GM19351 (cell line): ENCODE data around the gene IRX1.

ENCODE experiments used
- ATAC-seq: cut with Tn5 transposase; IDR thresholded peaks from one replicate; pipeline ENCODE4 v1.9.1; 2021; ENCODE audit warnings: mild to moderate bottlenecking, moderate library complexity; ENCODE audit not compliant: unreplicated experiment

Gene IRX1

DNA sequence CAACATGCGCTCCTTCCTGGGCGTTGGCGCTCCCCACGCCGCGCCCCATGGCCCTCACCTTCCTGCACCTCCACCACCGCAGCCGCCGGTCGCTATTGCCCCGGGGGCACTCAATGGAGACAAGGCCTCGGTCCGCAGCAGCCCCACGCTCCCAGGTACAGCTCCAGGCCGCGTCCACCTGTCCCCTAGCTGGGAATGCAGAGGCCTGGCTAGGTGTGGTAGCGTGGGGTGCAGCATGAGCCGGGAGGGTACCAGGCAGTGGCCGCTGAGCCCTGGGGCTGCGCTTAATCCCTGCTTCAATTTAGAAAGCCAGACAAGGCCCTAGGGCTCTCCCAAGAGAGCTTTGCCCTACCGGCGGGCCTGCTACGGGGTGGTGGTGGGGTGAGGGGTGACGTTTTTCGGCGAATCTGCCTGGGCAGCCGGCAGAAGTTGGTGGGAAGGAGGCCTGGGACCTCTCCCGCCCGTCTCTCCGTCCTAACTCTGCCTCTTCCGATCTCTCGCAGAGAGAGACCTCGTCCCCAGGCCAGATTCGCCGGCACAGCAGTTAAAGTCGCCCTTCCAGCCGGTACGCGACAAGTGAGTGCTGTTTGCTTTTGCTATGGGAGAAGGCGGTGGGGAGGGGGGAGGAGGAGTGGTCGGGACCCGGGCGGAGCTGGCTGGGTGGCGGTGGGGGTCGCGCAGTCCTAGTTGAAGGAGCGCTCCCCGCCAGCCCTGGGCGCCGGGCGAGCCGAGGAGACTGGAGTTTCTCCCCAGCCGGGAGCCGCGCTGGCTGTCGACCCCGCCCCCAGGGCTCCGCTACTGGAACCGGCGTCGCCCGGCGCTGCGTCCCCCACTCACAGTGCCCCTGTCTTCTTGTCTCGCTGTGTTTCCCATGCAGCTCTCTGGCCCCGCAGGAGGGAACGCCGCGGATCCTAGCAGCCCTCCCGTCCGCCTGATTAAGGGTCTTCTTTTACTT is 4.8 kb downstream of the IRX1 start:
- no peak for ATAC-seq

- ATAC-seq, result no peak
Measured at GRCh38 chr5:3601061-3601710, 5.6 kb downstream of the IRX1 start.

DNA sequence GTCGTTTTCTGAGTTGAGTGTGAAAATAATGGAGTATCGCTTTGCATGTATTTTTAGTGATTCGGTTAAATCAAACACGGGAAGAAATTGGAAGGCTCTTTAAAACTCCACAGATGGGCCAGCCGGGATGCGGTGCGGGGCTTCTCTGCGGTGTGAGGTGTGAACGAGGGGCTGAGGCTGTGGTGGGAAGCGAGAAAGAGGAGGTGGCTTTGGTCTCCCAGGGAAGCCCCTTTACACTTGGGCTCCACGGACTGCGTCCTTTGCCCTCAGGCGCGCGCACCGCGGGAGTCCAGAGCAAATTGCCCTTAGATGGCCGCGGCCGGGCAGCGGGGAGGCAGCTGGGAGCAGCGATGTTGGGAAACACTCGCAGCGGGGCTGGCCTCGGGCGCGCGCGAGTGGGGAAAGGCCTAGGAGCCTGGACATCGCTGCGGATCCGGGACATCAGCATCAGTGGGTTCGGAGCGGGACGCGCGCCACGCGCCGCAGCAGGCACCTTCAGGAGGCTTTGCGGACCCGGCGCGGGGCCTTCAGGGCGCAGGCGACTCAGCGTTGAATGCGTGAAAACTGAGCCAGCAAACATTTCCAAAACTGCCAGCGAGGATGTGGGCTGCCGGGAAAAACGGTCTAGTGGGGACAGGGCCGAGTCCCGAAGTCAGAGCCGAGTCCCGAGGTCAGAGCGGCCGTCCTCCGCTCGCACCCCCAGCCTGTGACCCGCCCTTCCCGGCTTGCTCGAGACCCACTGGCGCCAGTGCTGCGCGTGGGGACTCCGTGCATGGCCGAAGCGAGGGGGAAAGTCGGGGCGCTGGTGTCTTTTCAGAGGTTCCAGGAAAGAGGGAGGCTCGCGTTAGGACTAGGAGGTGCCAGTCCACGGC is 6.5 kb downstream of the IRX1 start:
- no peak for ATAC-seq

- ATAC-seq, result no peak
Measured at GRCh38 chr5:3602785-3603502, 7.3 kb downstream of the IRX1 start.

DNA sequence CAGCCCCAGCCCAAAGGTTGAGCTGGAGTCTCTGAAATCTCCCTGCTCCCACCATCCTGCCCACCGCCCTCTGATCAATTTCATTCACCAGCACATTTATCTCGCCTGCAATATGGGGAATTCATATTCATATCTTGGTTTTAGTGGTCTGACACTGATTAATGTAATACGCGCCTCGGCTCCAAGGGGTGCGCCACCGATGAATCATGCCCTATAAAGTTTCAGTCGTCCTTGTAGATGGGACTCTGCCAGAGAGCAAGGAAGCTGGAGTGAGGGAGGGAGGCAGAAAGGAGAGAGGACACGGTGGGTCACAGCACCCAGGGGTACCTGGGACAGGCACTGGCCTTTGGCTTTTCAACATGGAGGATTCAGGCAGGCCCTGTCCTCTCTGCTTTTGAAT is 8.9 kb downstream of the IRX1 start:
- no peak for ATAC-seq

DNA sequence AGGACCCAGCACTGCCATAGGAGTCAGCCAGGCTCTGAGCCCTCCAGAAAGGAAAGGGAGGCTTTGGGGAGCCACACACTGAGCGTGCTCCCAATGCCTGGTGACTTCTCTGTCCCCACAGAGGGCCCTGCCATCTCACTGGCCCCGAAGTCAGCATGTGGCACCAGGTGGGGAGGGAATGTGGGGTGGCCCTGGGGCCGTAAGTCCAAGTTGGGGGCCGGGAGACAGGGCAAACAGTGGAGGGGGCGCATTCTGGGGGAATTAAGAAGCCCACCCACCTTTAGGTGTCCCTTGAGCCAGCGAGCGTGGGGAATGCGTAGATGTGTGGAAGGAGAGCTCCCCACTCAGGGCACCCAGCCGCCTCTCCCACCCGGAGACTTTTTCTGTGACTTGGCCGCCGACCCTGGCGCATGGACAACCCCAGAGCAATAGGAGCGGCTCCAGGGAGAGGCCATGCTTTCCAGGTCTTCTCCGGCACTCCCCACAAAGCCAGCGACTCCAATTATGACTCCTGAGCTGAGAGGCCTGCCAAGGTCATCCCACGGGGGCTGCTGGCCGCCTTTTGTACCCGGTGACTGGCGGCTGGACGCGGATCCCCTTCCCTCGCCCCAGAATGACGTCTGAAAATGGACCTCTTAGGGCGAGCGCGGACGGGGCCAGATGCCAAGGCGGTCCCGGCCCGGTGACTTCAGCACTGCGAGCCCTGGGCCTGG is 9.8 kb downstream of the IRX1 start:
- no peak for ATAC-seq

- no peak for ATAC-seq
Measured at GRCh38 chr5:3606121-3606831, 10.6 kb downstream of the IRX1 start.

DNA sequence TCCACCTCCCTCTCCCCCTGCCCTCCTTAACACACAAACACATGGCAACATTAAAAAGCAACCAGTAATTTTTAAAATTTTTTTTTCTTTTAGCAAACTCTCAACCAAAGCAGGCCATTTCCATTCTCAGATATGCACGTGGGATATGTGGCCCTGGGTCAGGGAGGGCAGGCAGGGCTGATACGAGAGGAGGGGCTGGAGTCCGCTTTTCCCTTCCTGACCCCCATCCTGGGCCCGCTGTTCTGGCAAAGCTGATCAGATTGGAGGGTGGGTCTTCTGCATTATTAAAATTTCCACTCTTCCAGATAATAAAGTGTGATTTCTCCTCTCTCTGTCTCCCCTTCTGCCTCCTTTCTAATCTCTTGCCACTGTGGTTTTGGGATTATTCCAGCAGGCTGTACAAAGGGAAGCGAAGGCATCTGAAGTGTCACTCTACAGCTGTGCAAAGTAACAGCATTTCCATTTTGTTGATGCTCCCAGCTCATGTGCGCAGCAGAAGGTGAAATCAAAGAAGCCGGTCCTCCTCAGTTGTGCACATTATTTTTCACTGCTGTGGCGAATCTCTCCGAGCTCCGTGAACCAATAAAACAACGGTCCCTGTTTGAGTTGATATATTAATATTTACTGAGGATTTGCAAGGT is 12.0 kb downstream of the IRX1 start:
- no peak for ATAC-seq

DNA sequence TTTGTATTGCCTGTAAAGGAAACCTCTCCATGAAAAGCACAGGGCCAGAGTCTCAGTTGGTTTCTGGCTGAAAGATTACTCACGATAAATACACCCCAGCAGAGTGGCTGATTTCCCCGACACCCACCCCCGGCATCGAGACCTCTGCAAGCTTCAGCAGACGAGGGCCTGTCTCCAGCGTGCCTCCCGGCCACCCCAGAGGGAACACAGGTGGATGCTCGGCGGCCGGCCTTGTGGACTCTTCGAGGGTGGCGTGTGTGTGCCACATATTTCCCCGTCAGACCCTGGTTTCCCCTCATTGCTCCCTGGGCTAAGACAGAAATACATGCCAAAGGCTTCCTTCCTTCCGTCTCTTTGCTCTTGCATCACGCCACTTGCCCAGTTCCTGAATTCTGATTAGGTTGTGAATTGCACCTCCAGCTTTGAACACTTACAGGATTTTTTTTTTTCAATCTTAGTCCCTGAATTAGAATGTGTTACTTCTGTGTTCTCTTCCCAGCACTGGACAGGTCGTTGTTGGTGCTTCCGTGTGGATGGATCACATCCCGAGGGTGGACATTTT is 13.6 kb downstream of the IRX1 start:
- ATAC-seq, result no peak

GRCh38 chr5:3612591-3613042 is 17.0 kb downstream of the IRX1 start:
- no peak for ATAC-seq

- no peak for ATAC-seq
Measured at GRCh38 chr5:3613726-3614125, 18.1 kb downstream of the IRX1 start.

DNA sequence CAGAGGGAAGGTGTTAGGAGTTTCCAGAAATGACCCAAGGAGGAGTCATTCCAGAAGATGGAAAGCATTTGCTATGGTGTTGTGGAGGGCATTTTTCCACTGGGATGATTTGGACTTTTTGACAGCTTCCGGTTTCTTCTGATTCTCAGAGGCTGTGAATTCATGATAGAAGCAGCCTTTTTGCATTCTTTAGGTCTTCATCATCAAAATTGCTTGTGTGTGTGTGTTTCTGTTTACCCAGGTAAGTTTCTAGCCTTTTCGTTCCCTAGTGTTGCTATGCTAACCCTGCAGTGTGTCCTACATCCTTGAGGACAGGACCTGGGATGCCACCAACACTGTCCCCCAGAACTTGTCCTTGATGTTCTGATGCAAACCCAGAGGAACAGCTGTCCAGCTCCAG is 19.6 kb downstream of the IRX1 start:
- ATAC-seq, result no peak

DNA sequence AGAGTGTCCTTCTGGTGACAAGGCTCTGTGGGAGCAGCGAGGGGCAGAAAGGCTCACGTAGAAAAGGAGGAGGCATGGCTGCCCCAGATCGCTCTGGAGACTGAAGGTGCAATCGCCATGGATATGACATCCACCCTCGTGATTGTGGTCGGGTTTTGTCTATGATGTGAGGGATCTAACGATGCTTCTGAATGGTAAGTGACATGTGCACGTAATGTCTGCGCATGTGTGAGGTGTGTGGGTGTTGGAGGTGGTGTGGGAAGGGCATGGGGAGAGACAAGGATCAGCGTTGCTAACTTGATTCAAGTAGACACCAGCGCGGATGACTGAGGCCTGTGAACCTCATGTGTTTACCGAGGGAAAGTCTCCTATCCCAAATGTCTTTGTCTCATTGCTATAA is 20.2 kb downstream of the IRX1 start:
- ATAC-seq, result no peak

DNA sequence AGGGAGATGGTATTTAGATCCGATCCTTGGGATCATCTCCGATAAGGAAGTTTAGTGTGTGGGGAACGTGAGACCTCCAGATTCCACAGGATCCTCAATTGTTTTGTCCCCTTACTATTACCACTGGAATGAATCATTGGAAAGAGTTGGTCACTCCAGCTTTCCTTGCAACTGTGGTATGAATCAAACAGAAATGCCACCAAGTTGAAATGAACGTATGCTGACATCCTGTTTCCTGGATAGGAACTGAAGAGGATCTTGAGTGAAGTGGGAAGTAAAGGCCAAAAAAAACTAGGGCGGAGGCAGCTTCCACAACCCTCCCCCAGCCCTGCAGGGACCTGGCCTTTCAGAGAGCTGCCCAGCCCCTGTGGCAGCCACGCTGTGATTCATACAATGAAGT is 23.9 kb downstream of the IRX1 start:
- ATAC-seq, result no peak

DNA sequence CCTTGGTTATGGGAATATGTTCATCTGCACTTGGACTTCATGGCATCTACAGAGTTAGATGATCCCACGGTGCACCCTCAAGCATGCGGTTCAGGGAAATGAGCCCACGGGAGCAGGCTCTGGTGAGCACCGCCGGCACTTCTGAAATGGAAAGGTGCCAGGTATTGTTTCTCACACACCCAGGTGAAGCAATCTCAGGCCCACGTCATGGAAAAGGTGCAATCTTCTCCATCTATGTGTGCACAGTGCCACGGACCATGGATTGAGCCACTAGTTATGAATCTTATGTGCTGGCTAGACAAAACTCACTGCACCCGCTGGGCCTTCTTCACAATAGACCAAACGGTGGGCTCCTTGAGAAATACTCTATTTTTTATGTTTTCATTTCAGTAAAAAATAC is 27.3 kb downstream of the IRX1 start:
- ATAC-seq, result no peak

- no peak for ATAC-seq
Measured at GRCh38 chr5:3625626-3626025, 30.0 kb downstream of the IRX1 start.

GRCh38 chr5:3634061-3634460 is 38.4 kb downstream of the IRX1 start:
- no peak for ATAC-seq

- no peak for ATAC-seq
Measured at GRCh38 chr5:3639175-3639574, 43.5 kb downstream of the IRX1 start.

DNA sequence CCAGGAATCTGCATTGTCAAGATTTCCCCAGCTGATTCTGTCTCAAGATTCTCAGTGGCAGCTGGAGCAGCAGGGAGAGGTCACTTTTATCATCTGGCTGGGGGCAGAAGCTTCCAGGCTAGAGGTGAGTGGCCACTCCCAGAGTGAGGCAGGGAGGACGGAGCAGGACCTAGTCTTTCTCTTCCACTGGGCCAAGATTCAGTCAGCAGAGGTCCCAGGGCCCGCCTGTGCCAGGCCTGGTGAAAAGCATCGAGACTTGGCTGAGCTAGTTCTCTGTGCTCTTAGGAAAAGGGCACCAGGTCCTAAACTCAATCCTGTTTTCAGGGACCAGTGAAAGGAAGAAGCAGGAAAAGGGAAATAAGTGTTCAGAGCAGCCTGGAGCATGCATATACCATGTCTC is 46.6 kb downstream of the IRX1 start:
- no peak for ATAC-seq
